ENCODE results near the gene RBMS3.
"Not testable (repeated sequence)": the region's sequence is repeated elsewhere in the genome, so short reads cannot be mapped to it uniquely, and the experiment has no call there.

Gene RBMS3

DNA sequence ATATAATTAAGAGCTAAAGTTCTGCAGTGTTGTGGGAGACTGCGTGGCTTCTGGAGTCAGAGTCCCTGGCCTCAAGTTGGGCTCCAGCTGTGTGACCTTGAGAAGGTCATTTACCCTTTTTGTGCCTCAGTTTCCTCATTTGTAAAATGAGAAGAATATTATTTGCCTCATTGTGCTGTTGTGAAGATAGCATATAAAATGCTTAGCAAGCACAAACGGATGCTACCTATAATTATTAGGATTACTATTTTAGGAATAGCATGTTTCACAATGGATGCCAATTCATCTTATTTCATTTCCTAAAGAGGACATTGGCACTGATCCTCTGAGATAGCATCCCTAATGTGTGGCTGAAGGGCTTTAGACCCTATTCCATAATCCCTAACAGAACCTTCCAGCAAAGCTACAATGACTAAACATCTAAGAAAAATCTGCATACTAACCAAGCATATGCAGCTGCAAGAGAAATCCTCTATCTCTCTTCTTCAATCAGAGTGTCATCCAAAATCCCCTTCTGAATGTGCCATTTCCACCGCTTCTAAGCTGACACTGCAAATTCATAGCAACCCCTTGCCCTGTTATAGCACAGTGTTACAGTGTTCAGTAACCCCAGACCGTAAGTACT lies 148.3 kb downstream of the RBMS3 start:
- DNase-seq (ENCODE audit: low read depth in 2 of 2): no peak

DNA sequence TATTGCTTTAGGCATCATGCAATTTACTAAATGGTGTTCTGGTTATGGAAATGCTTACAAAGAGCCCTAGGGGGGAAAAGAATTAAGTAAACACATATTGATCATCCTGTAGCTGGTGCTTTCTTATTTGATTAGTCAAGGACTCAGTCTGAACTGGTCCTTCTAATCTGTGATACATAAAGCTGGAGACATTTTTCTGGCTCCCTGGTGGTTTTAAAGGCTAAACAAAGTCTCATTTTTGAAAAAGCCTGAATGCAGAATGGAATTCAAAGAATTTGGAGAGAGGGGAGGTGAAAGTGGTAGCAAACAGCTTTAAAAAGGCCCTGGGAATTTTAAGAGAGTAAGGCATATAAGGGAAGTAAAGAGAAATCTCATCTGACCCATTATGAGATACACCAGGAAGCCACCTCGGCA lies 149.7 kb downstream of the RBMS3 start:
- no peak for DNase-seq (ENCODE audit: low read depth in 2 of 2)

DNA sequence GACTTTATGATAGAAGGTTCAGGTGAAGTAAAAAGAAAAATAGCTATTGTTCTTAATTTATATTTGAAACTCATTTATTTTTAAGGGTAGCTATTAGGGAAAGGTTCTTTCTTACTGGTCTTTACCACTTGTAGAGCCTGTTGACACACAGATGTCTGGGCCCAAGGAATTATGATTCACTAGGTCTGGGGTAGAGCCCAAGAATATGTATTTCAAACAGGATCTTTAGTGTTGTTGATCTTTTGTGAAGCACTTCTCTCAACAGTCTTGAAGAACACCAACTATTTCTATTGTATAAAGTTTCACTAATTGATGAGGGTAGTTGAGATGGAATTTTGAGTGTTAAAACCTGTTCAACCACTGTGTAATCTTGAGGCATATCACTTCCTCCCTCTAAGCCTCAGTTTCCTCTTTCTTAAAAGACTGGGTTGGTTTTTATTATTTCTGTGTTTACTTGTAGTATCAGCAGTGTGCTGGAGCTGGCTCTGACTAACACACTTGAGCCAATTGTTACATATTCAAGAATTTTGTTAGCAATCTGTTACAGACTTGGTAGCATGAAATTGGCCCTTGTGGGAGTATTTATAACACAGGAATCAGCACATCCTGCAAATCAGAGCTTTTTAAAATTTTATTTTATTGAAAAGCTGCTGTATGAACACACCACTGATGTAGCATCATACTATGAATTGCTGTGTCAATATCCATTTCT lies 155.9 kb downstream of the RBMS3 start:
- no peak for DNase-seq (ENCODE audit: low read depth in 2 of 2)

DNA sequence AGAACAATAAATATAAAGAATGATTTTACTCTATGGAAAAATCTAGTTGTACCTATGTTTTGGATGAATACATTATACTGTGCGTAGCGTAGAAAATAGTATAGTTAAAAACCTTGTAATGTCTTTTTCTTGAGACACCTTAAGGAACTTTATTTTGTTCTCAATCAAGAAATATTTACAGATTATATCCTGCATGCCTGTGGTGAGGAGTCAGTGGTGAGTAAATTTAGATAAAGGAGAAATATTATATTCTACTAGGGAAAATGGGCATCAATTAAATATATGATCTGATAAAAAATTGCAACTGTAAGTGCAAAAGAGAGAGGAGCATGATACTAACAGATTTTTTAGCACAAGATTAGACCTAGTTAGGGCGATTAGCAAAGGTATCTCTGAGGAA lies 157.7 kb downstream of the RBMS3 start:
- no peak for DNase-seq (ENCODE audit: low read depth in 2 of 2)

DNA sequence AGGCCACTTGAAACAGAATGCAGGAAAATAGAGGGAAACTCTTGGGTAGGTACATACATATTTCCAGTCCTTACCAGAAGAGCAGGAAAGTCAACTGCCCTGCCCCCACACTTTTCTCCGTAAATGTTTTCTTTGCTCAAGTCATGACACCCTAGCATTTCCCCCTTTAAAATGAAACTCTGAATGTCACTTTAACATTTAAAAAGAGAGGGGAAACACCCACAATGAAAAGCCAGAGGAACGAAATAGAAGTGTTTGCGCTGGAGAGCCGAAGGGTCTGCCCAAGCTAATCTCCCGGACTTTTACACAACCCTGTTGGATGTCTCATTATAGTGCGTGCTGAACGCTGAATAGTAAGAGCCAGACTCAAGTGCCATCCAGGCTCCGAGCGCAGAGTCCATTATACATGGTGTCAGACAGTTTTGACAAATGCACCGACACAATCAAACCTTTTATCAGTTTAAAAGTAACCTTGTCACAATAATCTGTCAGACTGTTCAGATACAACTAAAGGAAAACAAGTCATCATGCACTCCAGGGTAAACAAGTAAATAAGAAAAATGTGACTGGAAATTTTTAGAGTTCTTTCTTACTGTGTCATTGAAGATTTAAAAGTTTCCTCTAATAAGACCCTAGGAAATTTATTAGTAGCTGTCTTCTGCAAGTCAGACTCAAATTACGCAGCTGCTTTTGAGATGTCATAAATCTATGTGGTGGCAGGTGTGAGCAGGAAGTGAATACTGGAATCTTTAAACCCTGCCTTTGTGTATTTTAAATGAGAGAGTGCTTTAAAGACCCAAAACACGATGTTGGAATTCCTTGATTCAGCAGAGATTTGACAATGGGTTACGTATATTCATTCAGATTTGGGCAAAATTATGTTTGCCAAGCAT lies 159.8 kb downstream of the RBMS3 start:
- no peak for DNase-seq (ENCODE audit: low read depth in 2 of 2)

DNA sequence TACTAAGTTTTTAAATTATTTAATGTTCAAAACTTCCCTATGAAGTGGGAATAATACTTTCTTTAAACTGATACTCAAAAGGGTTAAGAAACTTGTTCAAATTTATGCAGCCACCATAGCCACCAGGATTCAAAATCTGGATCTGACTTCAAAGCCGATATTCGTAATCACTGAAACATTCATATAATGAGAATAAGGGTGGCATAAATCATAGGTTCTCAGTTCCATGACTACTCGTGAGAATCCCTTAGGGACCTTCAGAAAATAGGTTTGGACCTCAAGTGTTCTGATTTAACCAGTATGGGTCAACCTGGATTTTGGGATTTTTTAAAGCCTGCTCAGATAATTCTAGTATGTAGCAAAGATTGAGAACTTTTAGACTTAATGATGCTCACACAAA lies 160.6 kb downstream of the RBMS3 start:
- no peak for DNase-seq (ENCODE audit: low read depth in 2 of 2)

DNA sequence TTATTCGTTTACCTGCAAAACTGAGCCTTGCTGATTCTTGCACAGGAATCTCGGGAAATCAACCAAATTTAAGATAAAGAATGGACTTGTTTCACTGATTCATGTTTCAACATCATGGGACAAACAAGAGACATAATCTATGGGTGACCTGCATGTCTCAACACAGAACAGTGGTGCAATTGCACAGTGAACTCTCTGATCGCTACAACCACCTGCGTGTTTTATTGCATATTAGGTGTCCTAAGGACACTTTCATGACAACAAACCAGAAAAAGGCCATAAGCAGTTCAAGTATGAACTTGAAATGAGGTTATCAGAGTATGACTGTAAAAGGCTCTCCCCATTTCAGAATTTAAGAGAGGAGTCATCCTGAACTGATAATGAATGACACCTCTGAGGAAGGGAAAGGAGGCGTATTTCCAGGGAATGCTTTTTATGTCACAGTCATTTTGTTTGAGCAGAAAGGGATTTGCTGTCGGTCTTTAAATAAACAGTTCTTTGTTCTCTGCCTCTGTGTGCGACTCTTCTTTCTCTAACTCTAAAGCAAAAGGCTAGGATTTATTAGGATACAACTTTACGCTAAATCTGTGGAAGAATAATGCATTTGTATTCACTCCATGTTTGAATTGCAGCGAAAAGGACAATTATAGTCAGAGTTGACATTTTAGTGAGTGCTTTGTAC lies 167.2 kb downstream of the RBMS3 start:
- DNase-seq (ENCODE audit: low read depth in 2 of 2): no peak

DNA sequence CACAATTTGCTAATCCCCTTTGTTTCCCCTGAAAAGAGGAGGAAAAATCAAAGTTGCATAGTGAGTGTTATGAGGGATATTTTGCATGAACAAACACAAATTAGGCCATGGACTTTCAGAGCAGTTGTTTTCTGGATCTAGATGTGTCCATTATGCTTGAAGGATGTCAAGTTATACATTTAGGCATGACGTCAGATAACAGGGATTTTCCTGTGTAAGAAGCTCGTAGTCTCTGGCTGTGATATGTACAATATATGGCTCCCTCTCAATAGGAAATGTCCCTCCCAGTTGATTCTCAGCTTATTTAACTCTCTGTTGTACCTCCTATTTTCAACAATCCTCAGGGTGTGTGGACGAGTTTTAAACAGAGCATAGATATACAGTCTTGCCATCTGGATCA lies 171.0 kb downstream of the RBMS3 start:
- DNase-seq (ENCODE audit: low read depth in 2 of 2): no peak

DNA sequence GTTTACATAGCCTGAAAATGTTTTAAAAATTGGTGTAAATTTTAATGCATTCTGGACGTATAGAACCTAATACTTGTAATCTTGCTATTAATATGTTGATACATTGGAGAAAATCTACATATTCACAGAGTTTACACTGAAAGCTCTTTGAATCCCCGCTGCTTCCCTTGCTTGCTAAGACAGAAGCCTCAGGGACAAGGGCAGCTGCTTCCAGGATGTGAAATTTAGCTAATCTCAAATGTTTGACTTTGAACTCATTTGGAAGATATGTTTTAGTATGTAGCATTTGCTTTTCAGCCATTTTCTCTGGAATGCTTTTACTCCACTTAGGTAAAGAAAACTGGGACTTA lies 172.0 kb downstream of the RBMS3 start:
- DNase-seq (ENCODE audit: low read depth in 2 of 2): no peak

DNA sequence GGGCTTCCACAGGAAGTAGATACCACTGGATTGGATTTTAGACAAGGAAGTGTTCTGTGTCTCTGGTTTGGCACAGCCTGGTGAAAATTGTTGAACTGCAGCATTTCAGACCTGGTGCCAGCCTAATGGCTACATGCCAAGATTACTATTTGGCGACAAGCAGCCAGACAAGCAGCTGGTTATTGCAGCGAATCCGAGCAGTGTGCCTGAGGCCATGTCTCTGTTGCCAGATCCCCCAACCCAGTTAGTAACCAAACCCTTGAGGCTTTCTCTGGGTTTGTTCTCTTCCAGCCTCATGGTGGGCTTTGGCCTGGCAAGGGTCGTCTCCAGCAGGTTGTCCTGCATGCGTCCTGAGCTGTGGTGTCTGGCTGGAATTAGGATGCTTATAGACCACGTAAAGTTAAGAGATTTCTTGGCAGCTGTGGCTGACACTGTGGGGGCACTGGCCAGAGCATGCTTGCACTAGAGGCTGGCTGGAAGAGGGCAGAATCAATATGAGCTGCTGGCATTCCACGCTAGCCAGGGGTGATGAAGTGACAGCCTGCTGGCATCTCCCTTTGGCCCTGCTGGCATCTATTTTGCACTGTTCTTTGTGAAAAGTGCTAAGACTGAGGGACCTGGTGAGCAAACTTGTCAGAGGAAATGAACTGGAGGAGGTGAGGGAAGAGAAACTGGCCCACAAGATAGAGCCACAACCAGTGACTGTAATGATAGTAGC lies 172.6 kb downstream of the RBMS3 start:
- no peak for DNase-seq (ENCODE audit: low read depth in 2 of 2)

DNA sequence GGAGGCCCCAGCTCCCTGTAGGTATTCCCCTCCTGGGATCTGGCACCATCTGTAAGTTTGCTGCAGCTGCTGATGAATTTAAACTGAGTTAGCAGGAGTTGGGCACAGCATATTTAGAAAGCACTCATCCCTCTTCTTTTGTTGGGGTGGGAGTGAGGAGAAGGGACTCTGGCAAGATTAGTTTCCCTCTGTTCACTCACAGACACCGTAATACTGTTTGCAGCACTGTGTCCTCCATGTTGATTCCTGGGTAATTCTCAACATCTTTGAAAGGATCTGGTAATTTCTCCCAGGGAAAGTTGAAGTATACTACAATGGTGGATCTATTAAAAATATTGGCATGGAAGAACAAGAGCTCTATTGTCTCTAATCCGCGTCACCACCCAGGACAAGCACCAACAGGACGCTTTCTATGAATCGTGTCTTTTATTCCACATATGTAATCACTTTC lies 173.3 kb downstream of the RBMS3 start:
- DNase-seq (ENCODE audit: low read depth in 2 of 2): no peak

DNA sequence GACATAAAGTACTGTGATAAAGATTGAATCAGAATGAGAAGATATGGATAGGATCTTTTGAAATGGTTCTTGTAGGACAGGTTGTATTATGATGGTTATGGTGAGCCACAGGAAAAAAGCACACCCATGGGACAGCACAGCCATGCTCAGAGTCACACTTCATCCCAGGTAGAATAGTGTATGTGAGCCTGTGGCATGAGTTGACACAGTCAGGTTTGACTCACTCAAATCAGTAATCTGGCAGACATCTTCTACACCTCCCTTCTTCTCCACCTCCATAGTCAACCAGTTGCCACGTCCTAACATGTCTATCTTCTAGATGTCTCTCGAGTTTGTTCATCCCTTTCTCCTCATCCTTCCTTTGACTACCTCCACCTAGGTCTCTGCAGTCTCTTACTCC lies 176.0 kb downstream of the RBMS3 start:
- no peak for DNase-seq (ENCODE audit: low read depth in 2 of 2)

DNA sequence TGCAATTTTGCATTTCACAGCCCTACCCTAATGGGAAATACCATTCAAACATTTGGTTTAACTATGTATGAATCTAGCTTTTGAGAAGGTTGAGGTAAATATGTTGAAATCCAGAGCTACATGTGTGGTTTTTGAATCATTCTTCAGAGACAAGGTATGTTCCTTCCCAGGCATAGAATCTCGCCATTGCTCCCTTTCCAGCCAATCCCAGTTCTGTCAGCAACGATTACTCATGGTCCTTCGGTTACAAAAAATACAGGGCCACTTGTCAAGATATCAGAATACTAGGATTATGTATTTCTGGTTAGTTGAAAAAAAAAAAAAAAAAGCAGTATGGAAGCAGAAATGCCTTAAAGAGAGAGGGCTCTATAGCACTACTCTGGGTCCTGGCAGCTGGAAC lies 182.4 kb downstream of the RBMS3 start:
- DNase-seq (ENCODE audit: low read depth in 2 of 2): no peak

DNA sequence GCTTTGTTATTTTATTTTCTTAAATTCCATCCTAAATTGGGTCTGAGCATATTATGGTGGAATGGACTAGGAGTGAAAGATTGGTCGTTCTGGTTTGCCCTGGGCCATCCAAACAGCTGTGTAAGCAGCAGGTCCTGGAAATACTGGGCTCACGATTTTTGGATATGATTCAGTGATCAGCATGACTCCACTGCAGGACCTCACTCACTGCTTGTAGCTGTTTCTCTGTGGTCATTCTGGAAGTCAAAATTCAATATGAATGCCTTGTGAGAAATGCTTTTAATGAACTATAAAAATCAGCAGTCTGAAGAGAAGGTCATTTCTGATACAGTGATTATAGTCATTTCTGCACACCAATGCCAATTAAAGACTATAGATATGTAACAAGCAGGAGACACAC lies 185.0 kb downstream of the RBMS3 start:
- no peak for DNase-seq (ENCODE audit: low read depth in 2 of 2)

DNA sequence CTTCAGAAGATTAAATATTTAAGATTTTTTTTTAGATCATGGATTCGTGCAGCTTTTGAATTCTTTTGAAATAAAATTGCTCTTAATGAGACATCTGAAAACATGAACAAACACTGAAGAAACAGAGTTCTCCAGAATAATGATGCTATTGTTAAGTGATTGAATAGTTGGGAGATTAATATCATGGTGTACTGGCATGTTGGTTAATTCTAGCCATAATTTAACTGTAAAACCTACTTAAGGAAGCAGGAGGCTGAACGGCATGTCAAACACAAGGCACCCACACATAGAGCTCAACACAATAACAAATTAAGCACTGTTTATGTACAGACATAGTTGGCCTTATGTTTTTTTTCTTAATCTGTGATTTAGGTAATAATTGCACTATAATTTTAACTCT lies 185.6 kb downstream of the RBMS3 start:
- no peak for DNase-seq (ENCODE audit: low read depth in 2 of 2)

DNA sequence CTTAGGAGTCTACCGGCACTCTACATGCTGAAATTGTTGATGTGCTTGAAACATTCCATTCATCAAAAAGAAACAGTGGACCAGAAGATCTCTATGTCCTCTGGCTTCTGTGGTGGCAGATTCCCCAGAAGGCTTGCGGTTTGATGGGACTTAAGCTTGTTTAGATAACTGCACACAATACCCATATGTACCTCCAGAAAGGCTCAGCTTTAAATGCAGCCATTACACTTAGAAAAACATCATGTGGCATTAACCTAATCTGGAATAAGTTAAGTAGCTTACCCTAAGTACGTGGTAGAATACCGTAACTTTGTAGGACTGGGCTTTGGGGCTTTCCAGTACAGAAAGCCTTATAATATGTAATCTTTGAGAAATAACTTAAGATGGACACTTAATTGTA lies 187.3 kb downstream of the RBMS3 start:
- no peak for DNase-seq (ENCODE audit: low read depth in 2 of 2)

DNA sequence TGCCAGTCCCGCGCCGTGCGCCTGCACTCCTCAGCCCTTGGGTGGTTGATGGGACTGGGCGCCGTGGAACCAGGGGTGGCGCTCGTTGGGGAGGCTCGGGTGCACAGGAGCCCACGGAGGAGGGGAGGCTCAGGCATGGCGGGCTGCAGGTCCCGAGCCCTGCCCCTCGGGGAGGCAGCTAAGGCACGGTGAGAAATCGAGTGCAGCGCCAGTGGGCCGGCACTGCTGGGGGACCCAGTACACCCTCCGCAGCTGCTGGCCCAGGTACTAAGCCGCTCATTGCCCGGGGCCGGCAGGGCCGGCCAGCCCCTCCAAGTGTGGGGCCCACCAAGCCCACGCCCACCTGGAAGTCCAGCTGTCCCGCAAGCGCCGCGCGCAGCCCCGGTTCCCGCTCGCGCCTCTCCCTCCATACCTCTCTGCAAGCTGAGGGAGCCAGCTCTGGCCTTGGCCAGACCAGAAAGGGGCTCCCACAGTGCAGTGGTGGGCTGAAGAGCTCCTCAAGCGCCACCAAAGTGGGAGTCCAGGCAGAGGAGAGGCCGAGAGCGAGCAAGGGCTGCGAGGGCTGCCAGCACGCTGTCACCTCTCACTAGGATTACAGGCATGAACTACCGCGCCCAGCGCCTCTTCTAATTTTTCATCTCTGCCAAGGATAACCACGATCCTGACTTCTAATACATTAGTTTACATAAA lies 192.8 kb downstream of the RBMS3 start:
- DNase-seq (ENCODE audit: low read depth in 2 of 2): not testable (repeated sequence)

DNA sequence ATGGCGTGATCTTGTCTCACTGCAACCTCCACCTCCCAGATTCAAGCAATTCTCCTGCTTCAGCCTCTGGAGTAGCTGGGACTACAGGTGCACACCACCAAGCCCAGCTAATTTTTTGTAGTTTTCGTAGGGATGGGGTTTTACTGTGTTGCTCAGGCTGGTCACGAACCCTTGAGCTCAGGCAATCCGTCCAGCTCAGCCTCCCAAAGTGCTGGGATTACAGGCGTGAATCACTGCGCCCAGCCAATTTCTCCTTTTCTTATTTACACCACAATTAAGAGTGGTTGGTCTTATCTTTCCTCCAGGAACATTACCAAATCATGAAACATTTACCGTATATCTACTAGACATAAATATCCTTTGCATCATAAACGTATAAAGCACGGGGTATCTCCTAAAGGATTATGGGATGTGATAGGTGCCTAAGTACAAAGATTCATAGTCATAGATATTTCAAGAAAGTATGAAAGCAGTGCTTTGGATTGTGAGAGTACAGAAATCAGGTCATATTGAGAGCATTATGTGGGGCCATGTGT lies 194.5 kb downstream of the RBMS3 start:
- DNase-seq (ENCODE audit: low read depth in 2 of 2): no peak

DNA sequence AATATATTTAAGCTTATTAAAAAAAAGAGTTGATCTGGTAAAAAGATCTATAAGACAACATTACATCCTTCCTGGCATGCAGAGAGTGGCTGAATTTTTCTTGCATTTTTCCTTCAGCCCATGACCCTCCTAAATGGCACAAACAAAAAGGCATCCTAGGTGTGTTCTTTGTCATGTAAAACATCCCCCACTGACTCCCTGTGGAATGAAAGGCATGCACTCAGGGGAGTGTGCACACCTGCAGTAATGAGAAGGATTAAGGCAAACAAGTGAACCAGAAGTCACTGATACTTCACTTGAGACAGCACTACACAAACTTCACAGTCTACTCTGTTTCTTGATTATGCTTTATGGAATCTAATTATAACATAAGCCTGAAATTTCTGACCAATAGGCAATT lies 195.0 kb downstream of the RBMS3 start:
- DNase-seq (ENCODE audit: low read depth in 2 of 2): no peak

DNA sequence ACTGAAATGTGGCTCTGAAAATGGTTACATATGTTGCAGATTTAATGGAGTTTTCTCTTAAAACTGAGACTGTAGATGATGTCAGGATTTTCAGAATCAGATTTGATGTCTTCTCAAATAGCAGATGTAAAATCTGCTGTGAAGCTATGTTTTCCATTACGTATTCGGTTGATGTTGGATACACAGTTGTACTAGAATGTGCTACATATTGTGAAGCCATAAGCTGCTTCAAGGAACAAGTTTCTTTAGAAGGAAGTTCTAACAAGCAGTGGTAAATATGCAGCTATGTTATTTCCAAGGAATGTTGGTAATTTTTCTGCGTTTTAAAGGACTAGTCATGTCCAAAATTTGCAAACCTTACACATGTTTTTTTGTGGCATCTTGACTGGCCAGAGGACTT lies 197.7 kb downstream of the RBMS3 start:
- DNase-seq (ENCODE audit: low read depth in 2 of 2): no peak

DNA sequence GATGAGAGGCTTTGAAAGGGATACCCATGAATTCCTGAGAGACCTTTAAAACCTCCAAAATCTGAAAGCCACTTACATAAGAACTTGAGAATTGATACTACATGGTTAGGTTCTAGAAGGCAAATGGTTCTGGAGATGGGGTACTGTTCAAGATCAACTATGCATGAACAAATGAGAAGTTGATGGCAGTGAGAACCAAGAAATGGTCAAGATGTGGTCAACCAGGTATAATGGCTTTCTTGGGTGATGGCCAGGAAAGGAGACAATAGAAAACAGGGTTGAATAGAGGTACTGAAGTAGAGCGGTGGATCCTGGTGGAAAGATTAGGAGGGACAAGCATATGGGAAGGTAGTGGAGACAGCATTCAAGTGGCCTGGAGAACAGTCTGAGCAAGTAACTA lies 200.4 kb downstream of the RBMS3 start:
- DNase-seq (ENCODE audit: low read depth in 2 of 2): no peak
